HepG2 (cell line): ENCODE data around the gene TIMELESS. TPM values are rescaled to one million over a fixed set of nuclear protein-coding genes. Genes with fewer than 3 reads are reported as not detected.

Experiments used
- ATAC-seq: fragments of 200-7000 bp; cut with Tn5 transposase; 3 replicates; pipeline ENCODE4 v1.9.1; 2020; ENCODE audit warnings: mild to moderate bottlenecking, moderate library complexity
- BruUV-seq: library from RNA; stranded (reverse); fragments of 400-500 nt; replicated peaks from 2 replicates; lab custom pipeline; 2021; lab: Mats Ljungman, UMichigan
- CTCF ChIA-PET: fragments of 300-600 bp; formaldehyde crosslinking; extraction: SDS; loops from one replicate; lab custom pipeline; 2021; ENCODE audit warnings: low total read pairs, inconsistent platforms, low intra/inter-chr PET ratio; lab: Yijun Ruan, JAX
- POLR2A ChIA-PET: fragments of 350-600 bp; sonication (Branson Sonifier 250); formaldehyde crosslinking; loops from one replicate; lab custom pipeline; 2020; ENCODE audit warnings: antibody characterized with exemption, inconsistent platforms; lab: Yijun Ruan, JAX
- DNase-seq: peaks from one replicate; pipeline ENCODE4 v3.0.0-alpha.2; 2015; ENCODE audit warnings: low spot score
- FAIRE-seq: peaks from 3 replicates; lab custom pipeline; 2011; peaks lifted over from hg19 to GRCh38; lab: Jason Lieb, UNC
- H2AFZ ChIP-seq: one replicate; pipeline ENCODE4 v1.6.1; 2011; ENCODE audit warnings: low read length, inconsistent platforms
- H3K27ac ChIP-seq: fragments of 300-600 bp; 3 replicates; pipeline ENCODE4 v1.8.0; 2011; ENCODE audit warnings: mixed run types, mild to moderate bottlenecking, mixed read lengths, low read length, inconsistent platforms; ENCODE audit not compliant: insufficient read depth; ENCODE audit errors: extremely low read length
- H3K27me3 ChIP-seq, 2 experiments: fragments of 200-600 bp in 1 of 2; 2 replicates in 1 of 2; 3 replicates in 1 of 2; pipeline versions ENCODE4 v1.6.0 to v1.8.0; 2011; ENCODE audit warnings: low read length in 2 of 2, mild to moderate bottlenecking in 2 of 2, moderate library complexity in 2 of 2, inconsistent platforms in 1 of 2; ENCODE audit not compliant: insufficient read depth in 2 of 2, control insufficient read depth in 1 of 2
- H3K36me3 ChIP-seq, 2 experiments: fragments of 200-600 bp in 1 of 2; replicated peaks in 1 of 2; 2 replicates in 1 of 2; 3 replicates in 1 of 2; pipeline versions ENCODE4 v1.5.1 to v1.8.0; 2011; ENCODE audit warnings: low read length in 2 of 2, inconsistent platforms in 1 of 2; ENCODE audit not compliant: insufficient read depth in 2 of 2, control insufficient read depth in 1 of 2
- H3K4me1 ChIP-seq: 2 replicates; pipeline ENCODE4 v1.5.1; 2012; ENCODE audit warnings: low read length, inconsistent platforms; ENCODE audit not compliant: insufficient read depth
- H3K4me2 ChIP-seq: 2 replicates; pipeline ENCODE4 v1.6.0; 2011; ENCODE audit warnings: low read depth, low read length, inconsistent platforms
- H3K4me3 ChIP-seq, 3 experiments: fragments of 200-600 bp in 1 of 3; sonication (generic), shearing (Covaris generic) in 1 of 3; replicated peaks in 1 of 3; 2 replicates each; pipeline ENCODE4 v1.5.1; 2011 to 2016; ENCODE audit warnings: low read length in 3 of 3, inconsistent platforms in 2 of 3, low read depth in 2 of 3, mild to moderate bottlenecking in 2 of 3, control low read depth in 1 of 3, mixed read lengths in 1 of 3; ENCODE audit not compliant: insufficient read depth in 1 of 3
- H3K79me2 ChIP-seq: one replicate; pipeline ENCODE4 v1.6.1; 2011; ENCODE audit warnings: low read length, inconsistent platforms; ENCODE audit not compliant: insufficient read depth
- H3K9ac ChIP-seq: 2 replicates; pipeline ENCODE4 v1.6.0; 2011; ENCODE audit warnings: mild to moderate bottlenecking, low read depth, low read length, inconsistent platforms; ENCODE audit not compliant: insufficient read depth
- H3K9me3 ChIP-seq: 2 replicates; pipeline ENCODE4 v1.5.1; 2012; ENCODE audit warnings: mild to moderate bottlenecking, low read length
- H4K20me1 ChIP-seq: 2 replicates; pipeline ENCODE4 v1.6.0; 2011; ENCODE audit warnings: inconsistent platforms, mild to moderate bottlenecking, low read length, moderate library complexity; ENCODE audit not compliant: insufficient read depth
- ATF5 ChIP-seq: sonication (generic); formaldehyde crosslinking; IDR thresholded peaks from 2 replicates; pipeline ENCODE4 v1.4.0; 2020; ENCODE audit warnings: mild to moderate bottlenecking, low read depth, missing genetic modification reagents
- EED ChIP-seq: sonication (generic); formaldehyde crosslinking; IDR thresholded peaks from 2 replicates; pipeline ENCODE4 v1.5.0; 2020; ENCODE audit warnings: mild to moderate bottlenecking, missing genetic modification reagents
- NAIF1 ChIP-seq: sonication (generic); formaldehyde crosslinking; IDR thresholded peaks from 2 replicates; pipeline ENCODE4 v1.5.0; 2020; ENCODE audit warnings: mild to moderate bottlenecking, missing genetic modification reagents, borderline replicate concordance
- PLSCR1 ChIP-seq: sonication (generic); formaldehyde crosslinking; IDR thresholded peaks from 2 replicates; pipeline ENCODE4 v1.5.0; 2020; ENCODE audit warnings: missing genetic modification reagents, mild to moderate bottlenecking, borderline replicate concordance
- POLR2AphosphoS2 ChIP-seq: IDR thresholded peaks from 2 replicates; pipeline ENCODE4 v1.6.1; 2011; ENCODE audit warnings: low read depth, low read length, improper control_type of control experiment
- SNAI1 ChIP-seq: sonication (generic); formaldehyde crosslinking; IDR thresholded peaks from 2 replicates; pipeline ENCODE4 v1.5.0; 2020; ENCODE audit warnings: mild to moderate bottlenecking, missing genetic modification reagents, borderline replicate concordance
- USF2 ChIP-seq, 2 experiments: sonication (generic) in 1 of 2; formaldehyde crosslinking in 1 of 2; IDR thresholded peaks; 2 replicates each; pipeline versions ENCODE4 v1.5.1 to v1.6.1; 2011 to 2020; ENCODE audit warnings: borderline replicate concordance in 1 of 2, low read depth in 1 of 2, low read length in 1 of 2, mild to moderate bottlenecking in 1 of 2, missing genetic modification reagents in 1 of 2, moderate library complexity in 1 of 2
- ZBTB42 ChIP-seq: sonication (generic); formaldehyde crosslinking; IDR thresholded peaks from 2 replicates; pipeline ENCODE4 v1.5.0; 2020; ENCODE audit warnings: mild to moderate bottlenecking, missing genetic modification reagents
- ZMYM4 ChIP-seq: sonication (generic); formaldehyde crosslinking; IDR thresholded peaks from 2 replicates; pipeline ENCODE4 v1.8.1; 2023; ENCODE audit warnings: mild to moderate bottlenecking, missing genetic modification reagents
- ZNF33A ChIP-seq: sonication (generic); formaldehyde crosslinking; IDR thresholded peaks from 2 replicates; pipeline ENCODE4 v1.5.1; 2020; ENCODE audit warnings: missing genetic modification reagents, mild to moderate bottlenecking, moderate library complexity, borderline replicate concordance
- ZNF431 ChIP-seq: sonication (generic); formaldehyde crosslinking; IDR thresholded peaks from 2 replicates; pipeline ENCODE4 v1.9.0; 2022; ENCODE audit warnings: missing genetic modification reagents, low read depth, mild to moderate bottlenecking, borderline replicate concordance
- ZNF510 ChIP-seq: sonication (generic); formaldehyde crosslinking; IDR thresholded peaks from 2 replicates; pipeline ENCODE4 v1.4.0; 2020; ENCODE audit warnings: low read depth, mild to moderate bottlenecking, missing genetic modification reagents
- ZNF782 ChIP-seq: sonication (generic); formaldehyde crosslinking; IDR thresholded peaks from 2 replicates; pipeline ENCODE4 v1.4.0; 2020; ENCODE audit warnings: missing genetic modification reagents, mild to moderate bottlenecking, borderline replicate concordance
- ZSCAN20 ChIP-seq: sonication (generic); formaldehyde crosslinking; IDR thresholded peaks from 2 replicates; pipeline ENCODE4 v1.4.0; 2020; ENCODE audit warnings: missing genetic modification reagents, mild to moderate bottlenecking, borderline replicate concordance
- WGBS: methylation state at CpG from one replicate; pipeline ENCODE4 v1.1.6; 2017; ENCODE audit warnings: low lambda C conversion rate; 5-methylcytosine and 5-hydroxymethylcytosine counted together
- in situ Hi-C: cut with HindIII; loops from 2 replicates; pipeline ENCODE4 v1.10.0; 2017; ENCODE audit warnings: low pct_unique_long_range_greater_than_20kb; ENCODE audit not compliant: extremely low pct_ligation_motif_present
- intact Hi-C: fragments of 100-400 bp; cut with micrococcal nuclease; formaldehyde crosslinking; loops from one replicate; pipeline ENCODE4 v1.10.0; 2022; ENCODE audit not compliant: unreplicated experiment
- polyA plus RNA-seq, 8 experiments: library from polyadenylated mRNA; depleted of rRNA in 3 of 8; stranded (reverse) in 7 of 8; unstranded in 1 of 8; fragments of >200 nt; fragmentation: Illumina TruSeq in 4 of 8; extraction: Trizol in 4 of 8; gene quantifications; 2 replicates each; pipeline versions ENCODE4 v1.2.1 to v1.2.3, GENCODE V29; 2011 to 2016; ENCODE audit warnings: low read depth in 4 of 8, missing spikeins in 1 of 8, mixed read lengths in 1 of 8; ENCODE audit not compliant: insufficient read depth in 1 of 8
- total RNA-seq, 5 experiments: library from RNA; depleted of rRNA; stranded (reverse); fragments of >200 nt; fragmentation: Illumina TruSeq; extraction: Trizol; gene quantifications; 2 replicates each; pipeline ENCODE4 v1.2.3, GENCODE V29; 2016; ENCODE audit warnings: low read depth in 1 of 5

TIMELESS gene
- total and polyA plus RNA-seq, 2 of the 13 experiments (the other 11 are each of a cell fraction or from before 2014, with no cell fraction given) = 4.0 to 20.3 TPM

GRCh38 chr12:56450241-56450640 is 1.0 kb upstream of the TIMELESS start:
- Histone ChIP-seq H3K79me2 (peaks cover 7% of the 10 kb centered on the region), H3K9me3 (no peaks in the 10 kb centered on the region), H3K9ac (no peak overlapping the region)
- FAIRE-seq = no peak
- TF ChIP-seq PLSCR1 (CRISPR knock-in tag) (no peak), ZBTB42 (CRISPR knock-in tag) (no peak), NAIF1 (CRISPR knock-in tag) (no peak), POLR2AphosphoS2 (no peak), ZNF782 (no peak)
- TF ChIP-seq, all 625 proteins: peak for 0
- in situ Hi-C loops (no loop called here), intact Hi-C loops (no loop called here)
- Histone ChIP-seq H3K4me2 (no peak overlapping the region), H4K20me1 (no peaks in the 10 kb centered on the region), H3K4me1 (peaks cover 35% of the 10 kb centered on the region), H3K27ac (no peak overlapping the region), H3K27me3 (0 out of 5 replicates have a peak, but pooled peaks cover 0 to 4% of the 10 kb centered on the region in 2 experiments), H3K36me3 (no peaks in the 10 kb centered on the region), H3K4me3 (no peak overlapping the region), H2AFZ (no peak overlapping the region)
- no TSS peak for BruUV-seq
- no peak for DNase-seq
- WGBS = 97% methylated on average over 3 of the region's 3 CpGs
- ATAC-seq = no peak
- ChIA-PET POLR2A (interaction anchor here (0.9 to 3.8 kb wide), 8 partner anchors 14 to 184 kb away, joined by 3 to 53 read pairs (median 8); partner anchors contain the start of genes APOF, CNPY2, GLS2 and PAN2), CTCF (no interaction called here)

GRCh38 chr12:56449622-56449984 is 377 bp upstream of the TIMELESS start:
- no peak for FAIRE-seq
- TSS peak; percentile 98 for BruUV-seq
- in situ Hi-C loops = no loop called here
- TF ChIP-seq ZSCAN20 (no peak), ZNF510 (CRISPR knock-in tag) (0 out of 2 replicates have a peak, but pooled peaks have one; percentile 1), ATF5 (CRISPR knock-in tag) (no peak), ZNF431 (CRISPR knock-in tag) (no peak), EED (CRISPR knock-in tag) (no peak), ZNF33A (CRISPR knock-in tag) (0 out of 2 replicates have a peak, but pooled peaks have one; percentile 3), SNAI1 (no peak), ZMYM4 (CRISPR knock-in tag) (no peak), USF2 (IDR thresholded peaks at IDR 0.05; ENCODE audit: low read depth, low read length) (no peak), USF2 (CRISPR knock-in tag; IDR thresholded peaks at IDR 0.05; ENCODE audit: borderline replicate concordance) (peak; percentile 17; the same call in 1 of the 2 replicates)

More at GRCh38 chr12:56449622-56449984, 377 bp upstream of the TIMELESS start:
- Histone ChIP-seq H3K27ac (peak overlapping the region; percentile 92), H3K4me1 (peaks cover 29% of the 10 kb centered on the region), H3K4me3 (peak overlapping the region; percentile 68 to 96 (median 77); a peak in 5 of 6 replicates), H4K20me1 (no peaks in the 10 kb centered on the region), H3K9ac (peak overlapping the region; percentile 84), H3K9me3 (no peaks in the 10 kb centered on the region), H3K36me3 (no peaks in the 10 kb centered on the region), H3K27me3 (0 out of 5 replicates have a peak, but pooled peaks cover 0 to under 1% of the 10 kb centered on the region in 2 experiments), H3K4me2 (peak overlapping the region; percentile 89), H2AFZ (no peak overlapping the region), H3K79me2 (peaks cover 7% of the 10 kb centered on the region)
- WGBS = 39% methylated on average over 5 of the region's 5 CpGs
- ChIA-PET POLR2A (interaction anchor here (0.6 to 3.8 kb wide), 17 partner anchors 8 to 332 kb away, joined by 3 to 53 read pairs (median 5); partner anchors contain the start of genes APOF, CNPY2, CS and GLS2), CTCF (no interaction called here)
- no peak; the same call in 2 of the 3 replicates for ATAC-seq
- intact Hi-C loops = no loop called here
- DNase-seq = no peak
